ENCODE data around the gene CDC5L.
"Not testable (repeated sequence)": the region's sequence is repeated elsewhere in the genome, so short reads cannot be mapped to it uniquely, and the experiment has no call there.

The CDC5L gene

DNA sequence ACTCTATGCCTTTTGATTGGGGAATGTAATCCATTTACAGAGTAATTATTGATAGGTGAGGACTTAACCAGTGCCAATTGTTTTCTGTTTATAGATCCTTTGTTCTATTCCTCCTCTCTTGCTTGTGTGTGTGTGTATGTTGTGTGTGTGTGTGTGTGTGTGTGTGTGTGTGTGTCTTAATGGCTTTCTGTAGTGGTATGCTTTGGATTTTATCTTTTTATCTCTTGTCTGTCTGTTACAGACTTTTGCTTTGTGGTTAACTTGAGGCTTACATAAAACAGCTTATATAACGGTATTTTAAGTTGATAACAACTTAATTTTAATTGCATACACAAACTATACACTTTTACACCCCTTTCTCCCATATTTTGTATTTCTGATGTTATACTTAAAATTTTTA lies 54.7 kb downstream of the CDC5L start:
- no peak for DNase-seq (ENCODE audit: low spot score)
- TF ChIP-seq, protein P1, sequence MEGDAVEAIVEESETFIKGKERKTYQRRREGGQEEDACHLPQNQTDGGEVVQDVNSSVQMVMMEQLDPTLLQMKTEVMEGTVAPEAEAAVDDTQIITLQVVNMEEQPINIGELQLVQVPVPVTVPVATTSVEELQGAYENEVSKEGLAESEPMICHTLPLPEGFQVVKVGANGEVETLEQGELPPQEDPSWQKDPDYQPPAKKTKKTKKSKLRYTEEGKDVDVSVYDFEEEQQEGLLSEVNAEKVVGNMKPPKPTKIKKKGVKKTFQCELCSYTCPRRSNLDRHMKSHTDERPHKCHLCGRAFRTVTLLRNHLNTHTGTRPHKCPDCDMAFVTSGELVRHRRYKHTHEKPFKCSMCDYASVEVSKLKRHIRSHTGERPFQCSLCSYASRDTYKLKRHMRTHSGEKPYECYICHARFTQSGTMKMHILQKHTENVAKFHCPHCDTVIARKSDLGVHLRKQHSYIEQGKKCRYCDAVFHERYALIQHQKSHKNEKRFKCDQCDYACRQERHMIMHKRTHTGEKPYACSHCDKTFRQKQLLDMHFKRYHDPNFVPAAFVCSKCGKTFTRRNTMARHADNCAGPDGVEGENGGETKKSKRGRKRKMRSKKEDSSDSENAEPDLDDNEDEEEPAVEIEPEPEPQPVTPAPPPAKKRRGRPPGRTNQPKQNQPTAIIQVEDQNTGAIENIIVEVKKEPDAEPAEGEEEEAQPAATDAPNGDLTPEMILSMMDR (IDR thresholded peaks at IDR 0.05; ENCODE audit: borderline replicate concordance, control extremely low read depth, extremely low read depth, insufficient read depth, missing control alignments) = no peak
- in situ Hi-C loops (cut with MboI; ENCODE audit: low sequenced_read_pairs, unreplicated experiment) = no loop called here

- TF ChIP-seq, protein P1 (IDR thresholded peaks at IDR 0.05; ENCODE audit: borderline replicate concordance, control extremely low read depth, extremely low read depth, insufficient read depth, missing control alignments) = no peak
- no peak for DNase-seq (ENCODE audit: low spot score)
- in situ Hi-C loops (cut with MboI; ENCODE audit: low sequenced_read_pairs, unreplicated experiment) = no loop called here
These were observed 55.4 kb downstream of the CDC5L start for GRCh38 chr6:44442833-44443444.

- TF ChIP-seq, protein P1 (IDR thresholded peaks at IDR 0.05; ENCODE audit: borderline replicate concordance, control extremely low read depth, extremely low read depth, insufficient read depth, missing control alignments) = no peak
- in situ Hi-C loops (cut with MboI; ENCODE audit: low sequenced_read_pairs, unreplicated experiment) = no loop called here
- DNase-seq (ENCODE audit: low spot score) = no peak
These were observed 57.3 kb downstream of the CDC5L start for GRCh38 chr6:44444853-44445252.

GRCh38 chr6:44446626-44447300 lies 59.3 kb downstream of the CDC5L start:
- TF ChIP-seq, protein P1 (IDR thresholded peaks at IDR 0.05; ENCODE audit: borderline replicate concordance, control extremely low read depth, extremely low read depth, insufficient read depth, missing control alignments) = no peak
- in situ Hi-C loops (cut with MboI; ENCODE audit: low sequenced_read_pairs, unreplicated experiment) = no loop called here

GRCh38 chr6:44449181-44449580 lies 61.7 kb downstream of the CDC5L start:
- not testable (repeated sequence) for DNase-seq (ENCODE audit: low spot score)

More at GRCh38 chr6:44446626-44447300, 59.3 kb downstream of the CDC5L start:
- DNase-seq (ENCODE audit: low spot score) = no peak

DNA sequence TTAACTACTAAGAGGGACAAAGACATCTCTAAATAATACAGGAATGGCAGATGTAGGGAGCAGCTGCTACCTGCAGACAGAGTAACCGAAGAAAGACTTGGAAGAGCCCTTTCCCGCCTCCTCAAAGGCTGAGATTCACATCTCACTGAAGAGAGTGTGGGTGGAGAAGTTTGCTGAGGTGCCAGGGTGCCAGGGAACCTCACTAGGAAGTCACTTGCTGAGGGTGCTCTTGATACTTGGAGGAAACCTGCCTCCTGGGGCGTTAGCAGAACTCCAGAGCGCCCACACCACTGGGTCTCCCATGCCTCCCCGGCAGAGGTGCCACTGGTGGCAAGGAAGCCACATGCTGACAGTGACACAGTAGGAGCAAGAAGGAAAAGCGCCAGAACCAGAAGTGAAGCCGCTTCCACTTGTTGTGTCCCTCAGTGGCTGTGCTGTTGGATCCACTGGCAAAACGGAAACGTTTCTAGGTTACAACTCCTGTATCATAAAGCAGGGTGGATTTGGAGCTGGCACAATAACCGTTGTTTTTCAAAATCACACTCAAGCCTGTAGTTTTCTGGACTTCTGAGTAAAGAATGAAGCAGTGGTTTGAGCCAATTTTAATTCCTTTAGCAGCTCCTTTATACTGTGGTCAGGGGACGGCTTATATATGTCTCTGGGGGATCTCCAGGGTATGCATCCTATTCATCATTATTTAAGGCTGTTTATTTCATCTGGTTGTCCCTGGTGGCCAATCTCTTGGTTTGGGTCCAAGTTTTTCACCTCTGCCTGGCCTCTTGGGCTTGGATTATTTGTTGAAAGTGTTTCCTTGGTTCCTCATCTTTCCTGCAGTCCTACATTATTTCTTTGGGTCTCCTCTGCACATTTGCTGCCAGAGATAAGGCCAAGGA lies 64.5 kb downstream of the CDC5L start:
- no peak for DNase-seq (ENCODE audit: low spot score)
- TF ChIP-seq, protein P1 (IDR thresholded peaks at IDR 0.05; ENCODE audit: borderline replicate concordance, control extremely low read depth, extremely low read depth, insufficient read depth, missing control alignments) = no peak
- in situ Hi-C loops (cut with MboI; ENCODE audit: low sequenced_read_pairs, unreplicated experiment) = no loop called here

More at GRCh38 chr6:44449181-44449580, 61.7 kb downstream of the CDC5L start:
- in situ Hi-C loops (cut with MboI; ENCODE audit: low sequenced_read_pairs, unreplicated experiment) = not testable (repeated sequence)
